Stimulated activated CD8-positive, alpha-beta memory T cell treated with anti-CD3 and anti-CD28 coated beads, Interleukin-15, amount 100 ng/mL, for 4 hours (primary cell): ENCODE measurements around the gene OSTC.

Experiments used
- DNase-seq, 2 donors: peaks; one replicate each; pipeline ENCODE4 v3.0.0-alpha.2; 2020; ENCODE audit warnings: low read depth in 2 of 2

The OSTC gene

DNA sequence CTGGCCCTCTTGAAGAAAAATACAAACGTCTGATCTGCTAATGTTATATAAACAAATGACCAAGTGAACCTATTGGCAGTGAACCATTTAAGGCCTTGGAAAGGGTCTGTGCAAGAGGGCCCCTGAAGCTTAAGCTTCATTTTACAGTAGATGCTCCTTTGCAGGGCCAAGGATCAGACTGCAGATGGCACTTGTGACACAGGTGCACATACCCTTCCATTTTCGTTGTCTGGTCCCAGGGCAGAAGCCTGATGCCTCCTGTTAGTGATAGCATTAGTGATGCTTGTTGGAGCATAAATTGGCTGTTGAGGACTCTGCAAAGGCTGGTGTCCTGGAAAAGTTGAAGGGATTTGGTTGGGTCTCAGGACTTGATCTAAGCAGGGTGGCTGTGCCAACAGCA lies 65.9 kb downstream of the OSTC start:
- no peak for DNase-seq

- DNase-seq, result no peak
Observed at GRCh38 chr4:108717386-108717785, 67.0 kb downstream of the OSTC start.
